Kidney epithelial cell (primary cell): ENCODE results near the gene TRMO. TPM values are rescaled to one million over a fixed set of nuclear protein-coding genes. Genes with fewer than 3 reads are reported as not detected.

Experiments used
- DNase-seq: peaks from one replicate; pipeline ENCODE4 v3.0.0-alpha.2; 2010; ENCODE audit warnings: low read depth
- H3K27me3 ChIP-seq: 2 replicates; pipeline ENCODE4 v1.6.0; 2011; ENCODE audit warnings: low read length; ENCODE audit not compliant: control insufficient read depth, insufficient read depth
- H3K36me3 ChIP-seq: 2 replicates; pipeline ENCODE4 v1.5.1; 2011; ENCODE audit warnings: low read length; ENCODE audit not compliant: control insufficient read depth, insufficient read depth
- H3K4me3 ChIP-seq: 2 replicates; pipeline ENCODE4 v1.5.1; 2011; ENCODE audit warnings: low read depth, mild to moderate bottlenecking, control low read depth, low read length
- total RNA-seq: library from RNA; depleted of rRNA; stranded (reverse); fragments of >200 nt; gene quantifications from 2 replicates; pipeline ENCODE4 v1.2.3, GENCODE V29; 2015
- TF ChIP-seq, protein P1 (sequence below): IDR thresholded peaks from 2 replicates; pipeline ENCODE4 v1.5.1; 2011; ENCODE audit warnings: mild to moderate bottlenecking, moderate library complexity, low read length, control low read depth, inconsistent platforms; ENCODE audit not compliant: insufficient read depth, poor library complexity, severe bottlenecking

TRMO gene
- total RNA-seq, 1 donor from 2014 or later: 23.9 TPM

DNA sequence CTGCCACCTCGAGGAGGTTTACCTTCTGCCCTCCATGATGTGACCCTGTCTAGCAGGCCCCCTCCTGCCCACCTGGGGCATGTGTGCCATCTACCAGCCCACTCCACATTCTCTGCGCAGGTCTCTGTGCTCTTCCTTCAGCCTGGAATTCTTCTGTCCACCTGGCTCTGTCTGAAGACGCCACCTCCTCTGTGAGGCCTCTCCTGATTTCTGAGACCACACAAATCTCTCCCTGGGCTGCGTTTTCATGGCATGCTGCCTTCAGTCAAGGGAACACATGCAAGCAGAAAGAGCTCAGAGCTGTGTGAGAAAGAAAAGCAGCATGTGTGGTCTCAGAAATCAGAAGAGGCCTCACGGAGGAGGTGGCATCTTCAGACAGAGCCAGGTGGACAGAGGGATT is 47.2 kb downstream of the TRMO start:
- Histone ChIP-seq H3K27me3 (no peaks in the 10 kb centered on the region), H3K36me3 (no peaks in the 10 kb centered on the region), H3K4me3 (no peak overlapping the region)
- TF ChIP-seq, protein P1, sequence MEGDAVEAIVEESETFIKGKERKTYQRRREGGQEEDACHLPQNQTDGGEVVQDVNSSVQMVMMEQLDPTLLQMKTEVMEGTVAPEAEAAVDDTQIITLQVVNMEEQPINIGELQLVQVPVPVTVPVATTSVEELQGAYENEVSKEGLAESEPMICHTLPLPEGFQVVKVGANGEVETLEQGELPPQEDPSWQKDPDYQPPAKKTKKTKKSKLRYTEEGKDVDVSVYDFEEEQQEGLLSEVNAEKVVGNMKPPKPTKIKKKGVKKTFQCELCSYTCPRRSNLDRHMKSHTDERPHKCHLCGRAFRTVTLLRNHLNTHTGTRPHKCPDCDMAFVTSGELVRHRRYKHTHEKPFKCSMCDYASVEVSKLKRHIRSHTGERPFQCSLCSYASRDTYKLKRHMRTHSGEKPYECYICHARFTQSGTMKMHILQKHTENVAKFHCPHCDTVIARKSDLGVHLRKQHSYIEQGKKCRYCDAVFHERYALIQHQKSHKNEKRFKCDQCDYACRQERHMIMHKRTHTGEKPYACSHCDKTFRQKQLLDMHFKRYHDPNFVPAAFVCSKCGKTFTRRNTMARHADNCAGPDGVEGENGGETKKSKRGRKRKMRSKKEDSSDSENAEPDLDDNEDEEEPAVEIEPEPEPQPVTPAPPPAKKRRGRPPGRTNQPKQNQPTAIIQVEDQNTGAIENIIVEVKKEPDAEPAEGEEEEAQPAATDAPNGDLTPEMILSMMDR: no peak
- DNase-seq: no peak

DNA sequence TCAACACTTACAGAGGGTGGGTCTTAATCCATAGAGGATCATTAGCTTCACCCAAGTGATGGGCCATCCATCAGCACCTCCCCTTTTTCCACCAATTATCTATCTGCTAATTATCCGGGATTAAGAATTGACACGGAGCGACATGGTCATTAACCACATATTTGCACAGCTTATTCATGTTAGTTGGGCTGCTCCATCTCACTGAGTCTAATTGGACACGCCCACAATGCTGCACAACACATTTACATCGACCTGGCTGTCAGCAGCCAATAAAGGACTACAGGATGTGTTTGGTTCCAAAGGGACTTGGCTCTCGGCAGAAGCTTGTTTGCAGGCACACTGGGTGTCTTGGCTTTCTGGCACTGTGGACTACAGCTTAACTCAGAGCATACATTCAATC is 47.7 kb downstream of the TRMO start:
- no peak overlapping the region for H3K4me3 ChIP-seq
- TF ChIP-seq, protein P1: no peak
- H3K36me3 ChIP-seq: no peaks in the 10 kb centered on the region
- H3K27me3 ChIP-seq: no peaks in the 10 kb centered on the region
- no peak for DNase-seq

DNA sequence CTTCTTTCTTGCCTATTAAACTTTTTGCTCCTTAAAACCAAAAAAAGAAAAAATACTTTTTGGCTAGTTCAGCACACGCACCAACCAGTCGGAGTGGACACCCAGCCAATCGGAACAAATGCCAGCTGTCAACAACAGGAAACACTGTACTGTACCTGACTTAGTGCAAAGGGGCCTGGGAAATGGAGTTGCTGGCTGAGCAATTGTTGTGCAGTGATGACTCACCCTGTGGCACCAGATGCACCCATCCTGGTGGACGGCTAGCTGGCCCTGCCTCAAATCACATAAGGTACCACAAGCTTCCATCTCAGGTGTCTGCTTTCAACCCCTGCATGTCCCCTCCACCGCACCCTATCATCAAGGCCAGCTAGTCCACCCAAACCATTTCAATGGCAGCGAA is 48.4 kb downstream of the TRMO start:
- Histone ChIP-seq H3K27me3 (no peaks in the 10 kb centered on the region), H3K4me3 (no peak overlapping the region), H3K36me3 (no peaks in the 10 kb centered on the region)
- peak; percentile 61 for DNase-seq
- TF ChIP-seq, protein P1: no peak

DNA sequence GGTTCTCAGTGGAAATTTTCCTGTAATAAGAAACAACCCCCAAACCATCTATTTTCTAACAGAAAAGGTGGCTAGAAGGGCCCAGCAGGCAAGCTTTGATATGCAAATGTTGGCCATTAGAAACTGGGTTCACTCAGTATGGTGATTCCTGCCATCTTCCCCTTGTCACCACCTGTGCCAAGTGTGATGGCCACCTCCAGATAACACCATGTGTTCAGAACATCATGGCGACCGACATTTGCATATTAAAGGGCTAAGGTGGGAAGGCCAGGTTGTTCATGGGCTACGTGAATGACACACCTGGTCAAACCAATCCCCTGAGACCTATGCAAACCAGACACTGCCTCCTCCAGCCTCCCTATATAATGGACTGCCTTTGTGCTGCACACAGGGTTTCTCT is 48.9 kb downstream of the TRMO start:
- no peaks in the 10 kb centered on the region for H3K36me3 ChIP-seq
- H3K4me3 ChIP-seq: no peak overlapping the region
- TF ChIP-seq, protein P1: no peak
- DNase-seq: no peak
- no peaks in the 10 kb centered on the region for H3K27me3 ChIP-seq

DNA sequence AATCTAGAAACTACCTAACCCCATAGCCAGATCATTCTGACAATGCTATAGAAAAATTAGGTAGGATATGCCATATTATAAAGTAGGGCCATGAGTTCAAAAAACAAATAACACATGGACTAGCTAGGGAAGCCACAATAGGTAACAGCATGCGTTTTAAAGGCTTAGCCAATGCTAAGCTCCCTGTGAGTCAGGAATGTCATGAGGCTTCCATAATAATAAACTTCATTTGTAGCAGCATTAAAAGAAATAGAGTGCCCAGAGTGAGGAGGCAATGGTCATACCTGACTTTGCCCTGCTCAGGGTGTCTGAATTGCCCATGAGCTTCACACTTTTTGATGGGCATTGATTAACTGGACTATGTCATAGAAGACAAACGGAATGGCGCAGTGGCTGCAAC is 53.4 kb downstream of the TRMO start:
- TF ChIP-seq, protein P1: no peak
- no peaks in the 10 kb centered on the region for H3K36me3 ChIP-seq
- H3K27me3 ChIP-seq: no peaks in the 10 kb centered on the region
- H3K4me3 ChIP-seq: no peak overlapping the region
- DNase-seq: no peak

DNA sequence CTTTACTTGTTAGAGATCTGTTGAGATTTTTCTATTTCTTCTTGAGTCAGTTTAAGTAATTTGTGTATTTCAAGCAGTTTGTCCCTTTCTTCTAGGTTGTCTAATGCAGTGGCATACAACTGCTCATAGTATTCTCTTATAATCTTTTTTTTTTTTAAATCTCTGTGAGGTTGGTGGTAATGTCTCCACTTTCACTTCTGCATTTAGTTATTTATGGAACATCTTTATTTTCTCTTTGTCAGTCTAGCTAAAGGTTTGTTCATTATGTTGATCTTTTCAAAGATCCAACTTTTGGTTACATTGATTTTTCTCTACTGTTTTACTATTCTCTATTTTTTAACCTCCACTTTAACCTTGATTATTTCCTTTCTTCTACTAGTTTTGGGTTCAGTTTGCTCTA is 55.5 kb downstream of the TRMO start:
- Histone ChIP-seq H3K4me3 (no peak overlapping the region), H3K36me3 (no peaks in the 10 kb centered on the region), H3K27me3 (no peaks in the 10 kb centered on the region)
- TF ChIP-seq, protein P1: no peak
- no peak for DNase-seq
